Gastrocnemius medialis (tissue), 4 donors: Measurements from ENCODE around the gene PABPN1L. TPM values are rescaled to one million over a fixed set of nuclear protein-coding genes. Genes with fewer than 3 reads are reported as not detected.

Source experiments
- ATAC-seq, 2 donors: fragments of 150-250 bp; one replicate each; pipeline ENCODE4 v1.9.1; 2016
- DNase-seq, 2 donors: peaks; one replicate each; pipeline ENCODE4 v3.0.0-alpha.2; 2019
- H3K27ac ChIP-seq, 4 donors: fragments of 200-600 bp; sonication (generic); 1 replicate in 1 of 4; 2 replicates in 3 of 4; pipeline ENCODE4 v1.5.1; 2016 to 2018; ENCODE audit warnings: mild to moderate bottlenecking in 2 of 4, moderate library complexity in 1 of 4
- H3K27me3 ChIP-seq, 3 donors: fragments of 200-600 bp; sonication (generic) in 2 of 3; 1 replicate in 1 of 3; 2 replicates in 2 of 3; pipeline versions ENCODE4 v1.5.1 to v1.6.0; 2016 to 2019; ENCODE audit warnings: mild to moderate bottlenecking in 1 of 3, moderate library complexity in 1 of 3
- H3K36me3 ChIP-seq, 2 donors: fragments of 200-600 bp; sonication (generic) in 1 of 2; one replicate each; pipeline ENCODE4 v1.5.1; 2017 to 2018
- H3K4me1 ChIP-seq, 2 donors: fragments of 200-600 bp; sonication (generic) in 1 of 2; one replicate each; pipeline ENCODE4 v1.5.1; 2016 to 2017; ENCODE audit warnings: mild to moderate bottlenecking in 2 of 2
- H3K4me3 ChIP-seq, 4 donors: fragments of 200-600 bp; sonication (generic) in 3 of 4; 1 replicate in 1 of 4; 2 replicates in 3 of 4; pipeline ENCODE4 v1.5.1; 2016 to 2019; ENCODE audit warnings: mild to moderate bottlenecking in 2 of 4
- H3K9me3 ChIP-seq, 3 donors: fragments of 200-600 bp; sonication (generic) in 2 of 3; 1 replicate in 1 of 3; 2 replicates in 2 of 3; pipeline ENCODE4 v1.5.1; 2016 to 2019
- POLR2A ChIP-seq, 2 donors: fragments of 450-650 bp; IDR thresholded peaks; one replicate each; pipeline ENCODE4 v1.6.1; 2017; ENCODE audit warnings: antibody characterized with exemption in 2 of 2, mild to moderate bottlenecking in 2 of 2, moderate library complexity in 2 of 2
- in situ Hi-C, 4 donors: fragments of 200-750 bp; cut with MboI; loops; one replicate each; pipeline versions ENCODE4 v1.15.0 to v1.8.0; 2017; ENCODE audit warnings: low sequenced_read_pairs in 4 of 4
- intact Hi-C: fragments of 100-400 bp; cut with DNase I; formaldehyde crosslinking; loops from one replicate; pipeline ENCODE4 v1.15.1; 2023; ENCODE audit warnings: low total_unique reads
- total RNA-seq, 4 donors: library from RNA; depleted of rRNA; stranded (reverse); fragments of >200 nt; gene quantifications; one replicate each; pipeline versions ENCODE4 v1.1.0 to v1.2.3, GENCODE V29; 2016
- TF ChIP-seq, protein P1 (sequence below), 5 experiments: fragments of 450-650 bp in 3 of 5; fragments of 200-600 bp in 2 of 5; sonication (generic) in 2 of 5; IDR thresholded peaks in 4 of 5; conservative IDR thresholded peaks in 1 of 5; 1 replicate in 4 of 5; 2 replicates in 1 of 5; pipeline ENCODE4 v1.5.1; 2016 to 2019; ENCODE audit warnings: antibody characterized with exemption in 5 of 5, mild to moderate bottlenecking in 3 of 5, moderate library complexity in 3 of 5

PABPN1L gene
- total RNA-seq, 4 donors from 2014 or later: not detected

DNA sequence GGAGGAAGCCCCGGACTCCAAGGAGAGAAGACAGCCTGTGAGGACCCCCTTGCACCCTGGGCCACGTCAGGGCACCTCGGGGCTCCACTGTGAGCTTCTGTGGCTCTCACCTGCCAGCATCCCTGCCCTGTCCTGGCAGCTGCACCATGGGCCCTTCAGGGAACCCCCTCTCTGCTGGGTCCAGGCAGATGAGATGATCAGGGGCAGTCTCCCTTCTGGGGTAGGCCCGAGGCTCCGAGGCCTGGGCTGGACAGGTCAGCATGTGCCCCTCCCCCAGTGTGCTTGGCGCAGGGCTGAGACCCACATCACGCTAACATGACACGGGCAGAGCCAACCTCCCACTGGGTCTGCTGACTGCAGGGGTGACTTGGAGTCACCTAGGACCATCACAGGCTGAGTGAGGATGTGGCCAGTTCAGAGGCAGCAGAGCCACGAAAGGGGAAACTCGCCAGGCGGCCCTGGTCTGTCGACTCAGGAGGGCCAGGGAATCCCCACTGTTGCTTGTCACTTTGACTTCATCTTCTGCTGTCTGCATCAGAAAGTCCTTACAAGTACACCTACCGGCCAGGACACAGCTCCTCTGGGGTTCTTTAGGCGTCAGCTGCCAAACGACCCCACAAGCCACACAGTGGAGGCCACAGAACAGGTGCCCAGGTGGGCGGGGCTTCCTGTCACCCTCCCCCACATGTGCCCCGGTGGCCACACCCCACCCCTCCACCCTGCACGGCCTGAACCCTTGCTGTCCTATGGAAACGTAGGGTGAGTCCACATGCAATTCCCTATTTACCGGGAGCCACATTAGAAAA, 12.0 kb downstream of the PABPN1L start:
- no peak overlapping the region for H3K27ac ChIP-seq
- in situ Hi-C loops (loop anchor here in 1 of 4 donors (25.0 kb wide), 1 partner anchor 358 kb away; the partner anchor contains the start of genes SLC22A31 and ZNF778), intact Hi-C loops (loop anchor here (10.0 kb wide), 2 partner anchors 50 to 150 kb away; partner anchors contain the start of genes CTU2 and RNF166)
- H3K9me3 ChIP-seq: no peaks in the 10 kb centered on the region
- ATAC-seq: no peak
- peaks cover 16 to 17% of the 10 kb centered on the region in 2 donors for H3K4me1 ChIP-seq
- no peak overlapping the region for H3K4me3 ChIP-seq
- H3K27me3 ChIP-seq: no peaks in the 10 kb centered on the region
- no peak for TF ChIP-seq POLR2A (IDR thresholded peaks at IDR 0.05)
- TF ChIP-seq, protein P1, sequence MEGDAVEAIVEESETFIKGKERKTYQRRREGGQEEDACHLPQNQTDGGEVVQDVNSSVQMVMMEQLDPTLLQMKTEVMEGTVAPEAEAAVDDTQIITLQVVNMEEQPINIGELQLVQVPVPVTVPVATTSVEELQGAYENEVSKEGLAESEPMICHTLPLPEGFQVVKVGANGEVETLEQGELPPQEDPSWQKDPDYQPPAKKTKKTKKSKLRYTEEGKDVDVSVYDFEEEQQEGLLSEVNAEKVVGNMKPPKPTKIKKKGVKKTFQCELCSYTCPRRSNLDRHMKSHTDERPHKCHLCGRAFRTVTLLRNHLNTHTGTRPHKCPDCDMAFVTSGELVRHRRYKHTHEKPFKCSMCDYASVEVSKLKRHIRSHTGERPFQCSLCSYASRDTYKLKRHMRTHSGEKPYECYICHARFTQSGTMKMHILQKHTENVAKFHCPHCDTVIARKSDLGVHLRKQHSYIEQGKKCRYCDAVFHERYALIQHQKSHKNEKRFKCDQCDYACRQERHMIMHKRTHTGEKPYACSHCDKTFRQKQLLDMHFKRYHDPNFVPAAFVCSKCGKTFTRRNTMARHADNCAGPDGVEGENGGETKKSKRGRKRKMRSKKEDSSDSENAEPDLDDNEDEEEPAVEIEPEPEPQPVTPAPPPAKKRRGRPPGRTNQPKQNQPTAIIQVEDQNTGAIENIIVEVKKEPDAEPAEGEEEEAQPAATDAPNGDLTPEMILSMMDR (IDR thresholded peaks at IDR 0.05 in 4 of 5, conservative IDR thresholded peaks at IDR 0.05 in 1 of 5): no peak
- peaks cover 0 to 16% of the 10 kb centered on the region in 2 donors for H3K36me3 ChIP-seq
- DNase-seq: no peak

DNA sequence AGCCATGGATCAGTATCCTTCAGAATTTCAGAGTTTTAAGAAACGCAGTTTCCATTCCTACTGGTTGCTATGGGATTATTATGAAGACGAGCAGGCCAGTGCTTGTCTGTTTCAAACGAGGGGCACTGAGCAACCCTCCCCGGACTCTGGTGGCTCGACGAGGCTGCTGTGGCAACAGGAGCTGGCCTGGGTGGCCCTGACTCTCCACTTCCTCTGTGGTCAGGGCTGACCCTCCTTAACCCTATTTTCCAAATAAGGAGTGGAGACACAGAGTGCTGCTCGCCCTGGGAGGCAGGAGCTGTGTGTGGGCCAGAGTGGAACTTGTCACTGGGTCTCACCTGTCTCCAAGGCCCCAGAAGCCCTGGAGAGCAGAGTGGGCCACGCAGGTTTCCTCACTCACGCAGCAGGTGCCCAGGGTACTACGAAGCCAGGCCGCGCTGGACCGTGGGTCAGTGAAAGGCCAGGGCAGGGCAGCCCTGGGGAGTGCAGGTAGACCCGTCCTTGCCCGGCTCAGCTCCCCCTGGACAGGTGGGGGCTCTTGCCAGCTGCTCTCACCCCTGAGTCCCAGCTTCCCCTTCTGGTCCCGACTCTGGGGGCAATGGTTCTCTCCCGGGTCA, 13.0 kb downstream of the PABPN1L start:
- intact Hi-C loops (loop anchor here (10.0 kb wide), 2 partner anchors 51 to 149 kb away; partner anchors contain the start of genes CTU2 and RNF166), in situ Hi-C loops (loop anchor here in 1 of 4 donors (25.0 kb wide), 1 partner anchor 359 kb away; the partner anchor contains the start of genes SLC22A31 and ZNF778)
- H3K27me3 ChIP-seq: no peaks in the 10 kb centered on the region
- H3K36me3 ChIP-seq: peaks cover 0 to 6% of the 10 kb centered on the region in 2 donors
- no peak overlapping the region for H3K27ac ChIP-seq
- ATAC-seq (no peak), DNase-seq (no peak)
- H3K4me1 ChIP-seq: peaks cover 15 to 17% of the 10 kb centered on the region in 2 donors
- TF ChIP-seq, protein P1 (IDR thresholded peaks at IDR 0.05 in 4 of 5, conservative IDR thresholded peaks at IDR 0.05 in 1 of 5): no peak
- TF ChIP-seq POLR2A (IDR thresholded peaks at IDR 0.05): no peak
- no peak overlapping the region for H3K4me3 ChIP-seq
- no peaks in the 10 kb centered on the region for H3K9me3 ChIP-seq

DNA sequence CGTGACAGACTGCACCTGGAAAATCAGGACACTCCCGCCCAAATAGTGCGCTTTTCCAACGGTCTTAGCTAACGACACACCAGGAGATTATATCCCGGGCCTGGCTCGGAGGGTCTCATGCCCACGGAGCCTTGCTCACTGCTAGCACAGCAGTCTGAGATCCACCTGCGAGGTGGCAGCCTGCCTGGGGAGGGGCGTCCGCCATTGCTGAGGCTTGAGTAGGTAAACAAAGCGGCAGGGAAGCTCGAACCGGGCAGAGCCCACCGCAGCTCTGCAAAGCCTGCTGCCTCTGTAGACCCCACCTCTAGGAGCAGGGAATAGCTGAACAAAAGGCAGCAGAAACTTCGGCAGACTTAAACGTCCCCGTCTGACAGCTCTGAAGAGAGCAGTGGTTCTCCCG, 14.8 kb downstream of the PABPN1L start:
- in situ Hi-C loops (loop anchor here in 1 of 4 donors (25.0 kb wide), 1 partner anchor 361 kb away; the partner anchor contains the start of genes SLC22A31 and ZNF778), intact Hi-C loops (loop anchor here (10.0 kb wide), 2 partner anchors 53 to 147 kb away; partner anchors contain the start of genes CTU2 and RNF166)
- Histone ChIP-seq H3K9me3 (no peaks in the 10 kb centered on the region), H3K27me3 (no peaks in the 10 kb centered on the region), H3K4me3 (no peak overlapping the region), H3K4me1 (peaks cover 7% of the 10 kb centered on the region in 2 donors), H3K27ac (no peak overlapping the region), H3K36me3 (peaks cover 0 to 6% of the 10 kb centered on the region in 2 donors)
- TF ChIP-seq, protein P1 (IDR thresholded peaks at IDR 0.05 in 4 of 5, conservative IDR thresholded peaks at IDR 0.05 in 1 of 5): no peak
- no peak for ATAC-seq
- no peak for DNase-seq

DNA sequence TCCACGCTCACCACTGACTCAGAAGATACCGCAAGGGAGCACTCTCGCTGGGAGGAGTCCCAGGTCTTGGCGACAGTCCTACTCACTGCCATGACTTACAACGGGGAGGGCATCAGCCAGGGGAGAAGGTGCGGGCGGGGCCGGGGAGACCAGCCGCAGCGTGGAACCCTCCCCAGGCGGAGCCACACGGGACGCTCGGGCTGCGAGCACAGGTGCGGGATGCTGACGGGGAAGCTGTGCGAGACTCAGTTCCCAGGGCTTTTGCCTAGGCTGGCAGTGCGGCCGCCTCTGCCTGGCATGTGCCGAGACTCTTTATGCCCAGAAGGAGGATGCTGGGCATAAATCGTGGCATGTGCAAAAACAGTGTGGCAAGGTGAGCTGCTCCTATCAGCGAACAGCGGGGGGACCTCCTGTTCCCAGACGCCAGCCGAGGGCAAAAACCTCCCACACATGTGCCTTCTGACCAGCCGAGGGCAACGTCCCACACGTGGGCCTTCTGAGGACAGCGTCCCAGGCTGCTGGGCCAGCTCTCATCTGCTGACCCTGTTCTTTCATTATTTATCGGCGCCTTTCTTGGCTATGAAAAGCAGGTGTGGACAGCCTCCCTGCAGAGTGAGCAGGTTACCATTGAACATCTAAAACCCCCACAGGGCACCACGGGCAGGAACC, 15.8 kb downstream of the PABPN1L start:
- intact Hi-C loops: loop anchor here (10.0 kb wide), 2 partner anchors 54 to 146 kb away; partner anchors contain the start of genes CTU2 and RNF166
- ATAC-seq: no peak
- in situ Hi-C loops: loop anchor here in 1 of 4 donors (25.0 kb wide), 1 partner anchor 362 kb away; the partner anchor contains the start of genes SLC22A31 and ZNF778
- H3K9me3 ChIP-seq: no peaks in the 10 kb centered on the region
- no peak overlapping the region for H3K4me3 ChIP-seq
- no peaks in the 10 kb centered on the region for H3K27me3 ChIP-seq
- DNase-seq: no peak
- H3K4me1 ChIP-seq: peaks cover 0 to 1% of the 10 kb centered on the region in 2 donors
- TF ChIP-seq, protein P1 (IDR thresholded peaks at IDR 0.05 in 4 of 5, conservative IDR thresholded peaks at IDR 0.05 in 1 of 5): no peak
- no peak for TF ChIP-seq POLR2A (IDR thresholded peaks at IDR 0.05)
- H3K36me3 ChIP-seq: peaks cover 0 to 6% of the 10 kb centered on the region in 2 donors
- H3K27ac ChIP-seq: no peak overlapping the region
